Fibroblast of skin of right quadriceps (primary cell): ENCODE data around the gene SLC37A4.
"Not testable (repeated sequence)": the region's sequence is repeated elsewhere in the genome, so short reads cannot be mapped to it uniquely, and the experiment has no call there.

Source experiments
- DNase-seq: peaks from one replicate; pipeline ENCODE4 v3.0.0-alpha.2; 2013

Gene SLC37A4

DNA sequence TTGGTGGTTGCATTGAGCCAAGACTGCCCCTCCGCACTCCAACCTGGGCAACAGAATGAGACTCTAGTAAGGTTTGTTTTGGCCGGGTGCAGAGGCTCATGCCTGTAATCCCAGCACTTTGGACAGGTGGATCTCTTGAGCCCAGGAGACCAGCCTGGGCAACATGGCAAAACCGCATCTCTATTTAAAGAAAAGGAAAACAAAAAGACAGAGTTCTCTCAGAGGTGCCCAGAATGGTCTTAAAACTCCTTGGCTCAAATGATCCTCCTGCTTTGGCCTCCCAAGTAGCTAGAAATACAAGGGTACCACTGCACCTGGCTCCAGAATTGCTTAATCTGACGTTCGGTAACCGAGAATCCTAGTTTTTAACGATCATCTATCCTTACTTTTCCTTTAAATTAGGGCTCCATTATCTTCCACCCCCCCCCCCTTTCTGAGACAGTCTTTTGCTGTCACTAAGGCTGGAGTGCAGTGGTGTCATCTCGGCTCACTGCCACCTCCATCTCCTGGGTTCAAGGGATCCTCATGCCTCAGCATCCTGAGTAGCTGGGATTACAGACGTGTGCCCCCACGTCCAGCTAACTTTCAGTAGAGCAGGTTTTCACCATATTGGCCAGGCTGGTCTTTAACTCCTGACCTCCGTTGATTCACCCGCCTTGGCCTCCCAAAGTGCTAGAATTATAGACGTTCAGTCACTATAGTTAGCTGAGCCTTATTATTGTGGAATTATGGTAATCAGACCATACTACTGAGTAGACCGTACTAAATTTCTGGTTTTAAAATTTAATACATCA, 14.3 kb downstream of the SLC37A4 start:
- DNase-seq, result no peak

DNA sequence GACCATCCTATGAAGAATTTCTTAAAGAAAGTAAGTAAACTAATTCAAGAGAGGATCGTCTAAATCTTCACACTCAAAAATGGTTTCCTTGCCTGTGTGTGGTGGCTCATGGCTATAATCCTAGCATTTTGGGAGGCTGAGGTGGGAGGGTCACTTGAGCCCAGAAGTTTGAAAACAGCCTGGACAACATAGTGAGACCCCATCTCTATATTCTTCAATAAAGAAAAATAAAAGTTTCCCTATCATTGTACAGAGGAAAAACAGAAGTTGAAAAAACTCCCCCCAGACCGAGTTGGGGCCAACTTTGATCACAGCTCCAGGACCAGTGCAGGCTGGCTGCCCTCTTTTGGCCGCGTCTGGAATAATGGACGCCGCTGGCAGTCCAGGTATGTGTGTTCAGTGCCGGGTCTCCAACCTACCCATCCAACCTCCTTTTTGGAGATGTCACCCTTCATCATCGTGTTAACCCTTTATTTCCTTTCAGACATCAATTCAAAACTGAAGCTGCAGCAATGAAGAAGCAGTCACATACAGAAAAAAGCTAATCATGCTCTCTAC, 15.5 kb downstream of the SLC37A4 start:
- no peak for DNase-seq

DNA sequence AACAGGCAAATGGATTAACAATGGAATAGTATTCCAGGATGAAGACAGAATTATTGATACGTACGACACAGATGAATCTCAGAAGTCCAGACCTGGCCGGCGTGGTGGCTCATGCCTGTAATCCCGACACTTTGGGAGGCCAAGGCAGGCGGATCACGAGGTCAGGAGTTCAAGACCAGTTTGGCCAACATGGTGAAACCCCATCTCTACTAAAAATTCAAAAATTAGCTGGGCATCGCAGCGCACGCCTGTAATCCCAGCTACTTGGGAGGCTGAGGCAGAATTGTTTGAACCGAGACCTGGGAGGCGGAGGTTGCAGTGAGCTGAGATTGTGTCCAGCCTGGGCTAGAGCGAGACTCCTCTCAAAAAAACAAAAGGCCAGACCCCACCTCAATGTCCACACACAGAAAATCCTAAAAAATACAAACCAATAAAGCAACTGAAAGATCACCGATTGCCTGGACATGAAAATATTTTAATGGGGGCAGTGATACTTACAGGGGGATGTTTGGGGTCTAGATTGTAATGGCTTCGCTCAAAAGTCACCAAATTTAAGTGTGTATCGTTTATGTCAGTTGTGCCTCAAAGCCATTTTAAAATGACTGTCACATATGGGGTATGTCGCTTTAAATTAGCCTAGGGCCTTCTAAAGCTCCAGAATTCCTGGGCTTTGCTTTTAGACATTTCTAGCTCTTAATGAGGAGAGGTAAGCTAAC, 16.3 kb downstream of the SLC37A4 start:
- no peak for DNase-seq

GRCh38 chr11:119012629-119013170, 18.0 kb downstream of the SLC37A4 start:
- no peak for DNase-seq

DNA sequence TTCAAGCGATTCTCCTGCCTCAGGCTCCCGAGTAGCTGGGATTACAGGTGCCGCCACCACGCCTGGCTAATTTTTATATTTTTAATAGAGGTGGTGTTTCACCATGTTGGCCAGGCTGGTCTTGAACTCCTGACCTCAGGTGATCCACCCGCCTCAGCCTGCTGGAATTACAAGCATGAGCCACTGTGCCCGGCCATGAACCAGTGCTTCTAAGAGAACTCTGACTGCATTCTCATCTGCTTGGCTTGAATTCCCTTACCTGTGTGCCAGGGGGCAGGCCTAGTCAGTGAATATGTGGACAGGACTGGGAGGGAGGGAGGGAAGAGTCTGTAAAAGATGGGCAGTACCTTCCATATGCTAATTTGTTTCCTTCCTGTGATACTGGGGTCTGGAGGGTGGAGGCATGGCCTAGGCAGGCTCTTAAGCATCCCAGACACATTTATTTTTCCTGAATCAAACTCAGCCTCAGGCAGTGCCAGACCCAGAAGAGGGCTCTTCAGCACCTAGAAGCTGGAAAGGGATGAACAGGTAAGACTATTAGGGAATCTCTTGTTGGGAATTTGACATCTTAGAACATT, 19.1 kb downstream of the SLC37A4 start:
- no peak for DNase-seq

DNA sequence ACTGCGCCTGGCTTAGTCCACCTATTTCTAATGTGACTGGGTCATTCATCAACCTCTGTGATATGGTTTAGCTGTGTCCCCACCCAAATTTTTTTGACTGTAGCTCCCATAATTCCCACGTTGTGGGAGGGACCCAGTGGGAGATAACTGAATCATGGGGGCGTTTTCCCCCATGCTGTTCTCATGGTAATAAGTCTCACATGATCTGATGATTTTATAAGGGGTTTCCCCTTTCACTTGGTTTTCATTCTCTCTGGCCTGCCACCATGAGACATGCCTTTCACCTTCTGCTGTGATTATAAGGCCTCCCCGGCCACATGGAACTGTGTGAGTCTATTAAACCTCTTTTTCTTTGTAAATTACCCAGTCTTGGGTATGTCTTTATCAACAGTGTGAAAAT, 24.0 kb downstream of the SLC37A4 start:
- no peak for DNase-seq

- peak; percentile 59 for DNase-seq
Measured at GRCh38 chr11:119000906-119001305, 29.8 kb downstream of the SLC37A4 start.

DNA sequence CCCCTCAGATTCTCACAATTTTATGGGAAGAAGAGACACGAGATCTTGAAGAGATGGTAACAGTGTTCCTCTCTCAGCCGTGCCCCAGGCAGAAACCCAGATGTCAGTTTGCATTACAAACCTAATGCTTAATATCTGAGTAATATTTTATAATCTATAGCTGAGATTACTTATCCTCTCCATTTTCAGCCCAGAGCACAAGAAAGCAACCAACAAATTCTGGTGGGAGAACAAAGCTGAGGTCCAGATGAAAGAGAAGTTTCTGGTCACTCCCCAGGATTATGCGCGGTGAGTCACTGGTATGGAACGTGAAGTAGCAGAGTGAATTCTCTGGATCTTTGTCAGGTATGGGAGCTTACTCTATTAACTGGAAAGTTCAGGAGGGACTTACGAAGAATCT, 31.9 kb downstream of the SLC37A4 start:
- DNase-seq, result peak; percentile 60

- DNase-seq, result no peak
Measured at GRCh38 chr11:118998388-118998717, 32.3 kb downstream of the SLC37A4 start.

DNA sequence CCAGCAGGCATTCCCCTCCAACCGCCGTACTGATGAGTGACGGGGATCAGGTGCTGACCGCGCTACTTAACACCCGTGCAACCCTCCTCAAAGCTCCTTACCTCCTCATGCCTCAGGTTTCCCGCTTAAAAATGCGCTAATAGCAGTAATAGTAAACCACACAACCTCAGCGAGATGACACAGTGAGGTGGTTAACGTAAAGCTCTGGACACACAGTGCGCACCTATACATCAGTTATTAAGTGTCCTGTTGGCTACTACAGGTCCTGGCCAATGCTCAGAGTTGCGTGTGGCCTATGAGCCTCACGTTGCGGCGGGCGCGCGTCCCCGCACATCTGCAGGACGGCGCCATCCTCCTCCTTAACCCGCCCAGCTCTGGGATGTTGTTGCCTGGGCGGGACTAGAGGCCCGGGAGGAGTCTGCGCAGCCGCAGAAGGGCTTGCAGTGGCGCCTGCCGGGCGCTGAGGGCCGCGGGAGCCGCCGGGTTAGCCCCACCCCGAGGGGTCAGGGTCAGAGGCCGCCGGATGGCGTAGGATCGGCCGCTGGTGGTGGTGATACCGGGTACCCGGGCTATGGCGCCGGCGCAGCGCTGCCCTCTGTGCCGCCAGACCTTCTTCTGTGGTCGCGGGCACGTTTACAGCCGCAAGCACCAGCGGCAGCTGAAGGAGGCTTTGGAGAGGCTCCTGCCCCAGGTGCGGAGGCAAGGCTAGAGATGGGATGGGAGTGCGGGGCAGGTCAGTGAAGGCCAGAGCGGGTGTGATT, 32.9 kb downstream of the SLC37A4 start, which contains the start of gene CENATAC:
Gene CENATAC (plus strand): TSS at position 512 of the 761 bp plus-strand sequence. CDS start 60 bp downstream, at position 572.
- DNase-seq, result peak; percentile 83

DNA sequence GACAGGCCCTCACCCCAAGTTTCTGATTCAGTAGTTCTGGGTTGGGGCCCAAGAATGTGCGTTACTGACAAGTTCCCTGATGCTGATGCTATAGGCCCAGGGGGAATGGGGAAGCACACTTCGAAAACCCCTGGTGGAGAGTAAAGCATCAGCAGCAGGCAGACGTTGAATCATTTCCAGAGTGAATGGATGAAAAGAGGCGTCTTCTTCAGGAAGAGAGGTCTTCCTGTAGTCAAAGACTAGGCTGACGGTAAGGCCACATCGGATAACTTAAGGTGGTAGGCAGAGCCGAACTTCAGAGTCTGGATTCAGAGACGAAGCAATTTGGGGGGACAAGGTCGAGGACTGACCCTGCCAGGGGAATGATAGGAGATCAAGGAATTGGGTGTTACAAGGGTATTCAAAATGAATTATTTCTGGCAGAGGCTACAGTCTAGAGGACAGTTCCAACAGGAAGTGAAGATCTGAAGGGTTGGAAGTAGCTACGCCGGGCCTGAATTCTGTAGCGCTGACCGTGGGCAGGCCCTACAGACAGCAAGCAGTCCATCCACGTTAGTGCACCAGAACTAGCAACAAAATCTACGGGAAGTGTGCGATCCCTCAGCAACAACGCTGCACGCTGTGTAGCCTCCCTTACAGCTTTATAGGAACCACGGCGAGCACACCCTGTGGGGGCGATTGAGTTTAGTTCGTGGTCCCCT, 33.6 kb downstream of the SLC37A4 start:
- peak; percentile 34 for DNase-seq

DNA sequence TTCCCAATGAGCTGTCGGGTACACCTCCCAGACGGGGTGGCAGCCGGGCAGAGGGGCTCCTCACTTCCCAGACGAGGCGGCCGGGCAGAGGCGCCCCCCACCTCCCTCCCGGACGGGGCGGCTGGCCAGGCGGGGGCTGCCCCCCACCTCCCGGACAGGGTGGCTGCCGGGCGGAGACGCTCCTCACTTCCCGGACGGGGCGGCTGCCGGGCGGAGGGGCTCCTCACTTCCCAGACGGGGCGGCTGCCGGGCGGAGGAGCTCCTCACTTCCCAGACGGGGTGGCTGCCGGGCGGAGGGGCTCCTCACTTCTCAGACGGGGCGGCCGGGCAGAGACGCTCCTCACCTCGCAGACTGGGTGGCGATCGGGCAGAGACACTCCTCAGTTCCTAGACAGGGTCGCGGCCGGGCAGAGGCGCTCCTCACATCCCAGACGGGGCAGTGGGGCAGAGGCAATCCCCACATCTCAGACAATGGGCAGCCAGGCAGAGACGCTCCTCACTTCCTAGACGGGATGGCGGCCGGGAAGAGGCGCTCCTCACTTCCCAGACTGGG, 39.1 kb downstream of the SLC37A4 start:
- DNase-seq, result not testable (repeated sequence)

GRCh38 chr11:118988280-118988679, 42.4 kb downstream of the SLC37A4 start:
- DNase-seq, result no peak

DNA sequence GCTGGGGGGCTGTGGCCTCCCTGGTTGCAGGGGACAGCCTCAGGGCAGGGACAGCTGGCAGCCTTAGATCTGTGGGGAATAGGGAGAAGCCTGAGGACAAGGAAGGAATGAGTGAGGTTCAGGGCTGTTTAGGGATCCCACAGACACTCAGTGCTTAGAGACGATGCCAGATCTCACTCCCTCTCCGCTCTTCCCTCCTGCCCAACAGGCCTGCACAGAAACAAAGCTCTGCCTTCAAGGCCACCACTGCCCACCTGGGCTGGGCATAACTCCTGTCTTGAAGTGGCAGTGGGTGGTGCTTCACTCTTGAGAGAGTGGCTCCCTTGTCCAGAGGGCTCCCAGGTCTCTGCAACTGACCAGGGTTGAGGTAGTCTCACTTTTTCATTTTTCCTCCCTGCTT, 45.9 kb downstream of the SLC37A4 start:
- no peak for DNase-seq

- not testable (repeated sequence) for DNase-seq
Measured at GRCh38 chr11:118984337-118984736, 46.3 kb downstream of the SLC37A4 start.

GRCh38 chr11:118980191-118980881, 50.3 kb downstream of the SLC37A4 start:
- no peak for DNase-seq

DNA sequence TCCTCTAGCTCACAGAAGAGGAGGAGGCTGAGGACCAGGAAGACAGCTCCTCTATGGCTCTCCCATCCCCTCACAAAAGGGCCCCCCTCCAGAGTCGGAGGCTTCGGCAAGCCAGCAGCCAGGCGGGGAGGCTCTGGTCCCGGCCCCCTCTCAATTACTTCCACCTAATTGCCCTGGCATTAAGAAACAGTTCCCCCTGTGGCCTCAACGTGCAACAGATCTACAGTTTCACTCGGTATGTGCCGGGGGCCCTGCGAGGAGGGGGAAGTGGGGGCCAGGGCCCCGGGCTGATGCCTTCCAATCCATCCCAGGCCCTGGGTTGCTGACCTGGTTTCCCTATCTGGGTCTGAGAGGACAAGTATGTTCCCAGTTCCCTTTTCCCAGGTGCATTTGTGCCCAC, 51.2 kb downstream of the SLC37A4 start:
- DNase-seq, result no peak

DNA sequence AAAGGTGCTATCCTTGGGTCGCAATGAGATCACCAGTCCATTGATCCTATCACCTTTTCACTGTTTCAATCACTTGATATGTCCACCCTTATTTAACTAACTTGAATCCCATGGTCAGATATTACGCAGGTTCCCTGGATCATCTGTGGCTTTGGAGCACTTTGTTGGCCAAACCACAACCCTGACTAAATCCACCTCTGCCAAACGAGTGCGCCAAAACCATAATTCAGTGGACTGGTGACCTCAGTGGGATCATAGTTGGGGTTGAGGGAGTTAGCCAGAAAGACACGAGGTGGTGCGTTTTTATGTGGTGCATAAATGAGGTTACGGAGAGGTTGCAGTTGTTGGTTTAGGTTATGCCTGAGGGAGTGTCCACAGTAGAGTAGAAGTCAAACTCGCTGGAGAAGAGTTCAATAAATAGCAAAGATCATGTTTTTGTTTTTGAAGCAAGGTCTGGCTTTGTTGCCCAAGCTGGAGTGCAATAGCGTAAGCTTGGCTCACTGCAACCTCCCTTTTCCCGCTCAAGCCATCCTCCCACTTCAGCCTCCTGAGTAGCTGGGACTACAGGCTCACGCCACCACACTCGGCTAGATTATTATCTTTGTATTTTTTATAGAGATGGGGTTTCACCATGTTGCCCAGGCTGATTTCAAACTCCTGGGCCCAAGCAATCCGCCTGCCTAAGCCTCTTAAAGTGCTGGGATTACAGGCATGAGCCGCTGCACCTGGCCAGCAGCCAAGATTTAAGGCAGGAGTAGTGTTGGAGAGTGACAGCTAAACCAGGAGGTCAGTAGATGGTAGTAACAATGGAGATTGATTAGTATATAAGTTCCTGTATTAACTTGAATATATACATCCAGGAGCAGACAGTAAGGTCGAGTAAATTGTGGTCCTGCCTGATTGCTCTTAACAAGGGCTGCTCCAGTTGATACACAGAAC, 54.6 kb downstream of the SLC37A4 start:
- no peak for DNase-seq
